HG03520 (cell line): ENCODE measurements around the gene CSGALNACT2.
A peak's percentile ranks its signal among the peaks of the same experiment; 100 is the strongest.

Experiments
- ATAC-seq: cut with Tn5 transposase; IDR thresholded peaks from one replicate; pipeline ENCODE4 v1.9.1; 2021; ENCODE audit warnings: mild to moderate bottlenecking, moderate library complexity; ENCODE audit not compliant: unreplicated experiment

The CSGALNACT2 gene

GRCh38 chr10:43199684-43200537, 61.7 kb downstream of the CSGALNACT2 start:
- ATAC-seq: no peak

GRCh38 chr10:43200538-43201390, 62.5 kb downstream of the CSGALNACT2 start:
- ATAC-seq: no peak

GRCh38 chr10:43201545-43202131, 63.4 kb downstream of the CSGALNACT2 start:
- no peak for ATAC-seq

- peak; percentile 54 for ATAC-seq
Observed at GRCh38 chr10:43202224-43202656, 64.0 kb downstream of the CSGALNACT2 start.

GRCh38 chr10:43202657-43203447, 64.6 kb downstream of the CSGALNACT2 start:
- ATAC-seq: no peak

GRCh38 chr10:43203448-43204041, 65.3 kb downstream of the CSGALNACT2 start:
- no peak for ATAC-seq

- no peak for ATAC-seq
Observed at GRCh38 chr10:43204042-43204942, 66.0 kb downstream of the CSGALNACT2 start.

GRCh38 chr10:43204943-43205671, 66.9 kb downstream of the CSGALNACT2 start:
- peak; percentile 65 for ATAC-seq

GRCh38 chr10:43205681-43206390, 67.6 kb downstream of the CSGALNACT2 start:
- ATAC-seq: no peak

- no peak for ATAC-seq
Observed at GRCh38 chr10:43206391-43207235, 68.4 kb downstream of the CSGALNACT2 start.

GRCh38 chr10:43208147-43209073, 70.2 kb downstream of the CSGALNACT2 start:
- no peak for ATAC-seq

GRCh38 chr10:43209074-43209455, 70.8 kb downstream of the CSGALNACT2 start:
- ATAC-seq: no peak

- no peak for ATAC-seq
Observed at GRCh38 chr10:43209651-43210141, 71.5 kb downstream of the CSGALNACT2 start.

- ATAC-seq: no peak
Observed at GRCh38 chr10:43210556-43210955, 72.3 kb downstream of the CSGALNACT2 start.

GRCh38 chr10:43211030-43211429, 72.8 kb downstream of the CSGALNACT2 start:
- ATAC-seq: no peak
